K562 (cell line): ENCODE results near the gene SFR1. TPM values are rescaled to one million over a fixed set of nuclear protein-coding genes. Genes with fewer than 3 reads are reported as not detected.

Experiments
- GTF2A2 ChIP-seq: IDR thresholded peaks from 2 replicates; pipeline ENCODE4 v1.6.1; 2016; ENCODE audit warnings: mild to moderate bottlenecking, missing genetic modification characterization, missing compliant biosample characterization
- MXI1 ChIP-seq: IDR thresholded peaks from 2 replicates; pipeline ENCODE4 v1.6.1; 2011; ENCODE audit warnings: low read depth, mild to moderate bottlenecking, improper control_type of control experiment, low read length
- MYBL2 ChIP-seq, 2 experiments: fragments of 450-650 bp in 1 of 2; sonication (generic) in 1 of 2; formaldehyde crosslinking in 1 of 2; IDR thresholded peaks; 2 replicates each; pipeline versions ENCODE4 v1.6.1 to v1.8.1; 2017 to 2022; ENCODE audit warnings: borderline replicate concordance in 1 of 2, inconsistent platforms in 1 of 2, low read depth in 1 of 2, mild to moderate bottlenecking in 1 of 2, missing genetic modification reagents in 1 of 2, moderate library complexity in 1 of 2
- NFATC3 ChIP-seq: fragments of 450-650 bp; IDR thresholded peaks from 2 replicates; pipeline ENCODE4 v1.6.1; 2017; ENCODE audit warnings: mild to moderate bottlenecking
- PHF20 ChIP-seq: fragments of 450-650 bp; IDR thresholded peaks from 2 replicates; pipeline ENCODE4 v1.6.1; 2018; ENCODE audit not compliant: partially characterized antibody
- ZBTB40 ChIP-seq, 2 experiments: fragments of 450-650 bp in 1 of 2; sonication (generic) in 1 of 2; formaldehyde crosslinking in 1 of 2; IDR thresholded peaks; 2 replicates each; pipeline versions ENCODE4 v1.7.1 to v1.9.0; 2016 to 2022; ENCODE audit warnings: inconsistent platforms in 1 of 2, mild to moderate bottlenecking in 1 of 2, missing genetic modification reagents in 1 of 2
- polyA plus RNA-seq, 8 experiments: library from polyadenylated mRNA; depleted of rRNA in 4 of 8; stranded (reverse) in 5 of 8; unstranded in 3 of 8; fragments of >200 nt; fragmentation: Nextera tagmentation in 2 of 8; fragmentation: Illumina TruSeq in 1 of 8; extraction: Ambion mirVana in 2 of 8; extraction: Trizol in 1 of 8; gene quantifications; 2 replicates each; pipeline versions ENCODE4 v1.2.1 to v1.2.3, GENCODE V29; 2011 to 2014; ENCODE audit warnings: inconsistent platforms in 1 of 8, missing spikeins in 1 of 8
- total RNA-seq, 7 experiments: library from RNA; depleted of rRNA in 6 of 7; stranded (reverse); fragments of >200 nt in 6 of 7; fragmentation: Illumina TruSeq in 2 of 7; extraction: Trizol in 2 of 7; gene quantifications; 2 replicates each; pipeline versions ENCODE4 v1.2.1 to v1.2.3, GENCODE V29; 2011 to 2021; ENCODE audit warnings: low replicate concordance in 1 of 7

SFR1 gene
- total and polyA plus RNA-seq, 9 of the 15 experiments (the other 6 are each of a cell fraction or from before 2014, with no cell fraction given): 4.3 to 18.7 (median 9.1) TPM

DNA sequence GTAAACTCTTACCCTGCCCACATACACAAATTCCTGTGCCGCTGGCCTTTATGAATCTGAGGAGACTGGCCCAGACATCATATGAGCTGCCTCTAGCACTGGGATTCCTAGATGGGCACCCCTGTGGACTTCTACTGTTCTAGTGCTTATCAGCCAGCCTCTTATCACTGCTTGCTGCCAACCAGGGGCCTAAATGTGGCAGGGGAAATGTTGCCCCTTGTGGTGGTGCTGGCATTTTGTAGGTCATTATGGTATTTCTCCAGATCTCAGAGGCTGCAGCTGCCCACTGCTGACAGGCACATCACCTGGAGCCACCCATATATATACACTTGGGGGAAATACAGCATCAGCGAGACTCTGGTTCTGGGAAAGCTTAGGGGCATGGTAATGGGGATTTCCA is 5.4 kb downstream of the SFR1 start (continued):
- TF ChIP-seq ZBTB40 (IDR thresholded peaks at IDR 0.05) (no peak), ZBTB40 (CRISPR knock-in tag; IDR thresholded peaks at IDR 0.05) (no peak), GTF2A2 (no peak), NFATC3 (no peak), PHF20 (no peak), MXI1 (no peak), MYBL2 (IDR thresholded peaks at IDR 0.05; ENCODE audit: low read depth) (no peak), MYBL2 (CRISPR knock-in tag; IDR thresholded peaks at IDR 0.05; ENCODE audit: borderline replicate concordance) (no peak)
